Cardiac fibroblast (primary cell): Measurements from ENCODE around the gene NKX2-8.
"Not testable (repeated sequence)": the region's sequence is repeated elsewhere in the genome, so short reads cannot be mapped to it uniquely, and the experiment has no call there.

Experiments
- DNase-seq, 2 donors: peaks; one replicate each; pipeline versions ENCODE4 v3.0.0 to v3.0.0-alpha.2; 2010; ENCODE audit warnings: low read depth in 2 of 2
- H3K4me3 ChIP-seq, 2 donors: replicated peaks in 1 of 2; 1 replicate in 1 of 2; 2 replicates in 1 of 2; pipeline ENCODE4 v1.5.1; 2011; ENCODE audit warnings: low read depth in 2 of 2, low read length in 2 of 2, mild to moderate bottlenecking in 2 of 2, moderate library complexity in 1 of 2
- CTCF ChIP-seq: IDR thresholded peaks from one replicate; pipeline ENCODE4 v1.5.1; 2011; ENCODE audit warnings: low read depth, mild to moderate bottlenecking, low read length, inconsistent platforms

Gene NKX2-8

GRCh38 chr14:36555998-36556743 is 26.2 kb downstream of the NKX2-8 start:
- no peak for DNase-seq
- H3K4me3 ChIP-seq, result no peak overlapping the region
- TF ChIP-seq CTCF, result no peak

GRCh38 chr14:36553656-36554260 is 28.7 kb downstream of the NKX2-8 start:
- no peak overlapping the region for H3K4me3 ChIP-seq
- DNase-seq, result peak; percentile 64 to 68
- peak; percentile 69 for TF ChIP-seq CTCF

- no peak for DNase-seq
These were observed 31.5 kb downstream of the NKX2-8 start for GRCh38 chr14:36550899-36551298.

GRCh38 chr14:36544280-36544679 is 38.1 kb downstream of the NKX2-8 start:
- not testable (repeated sequence) for DNase-seq, H3K4me3 ChIP-seq

More at GRCh38 chr14:36550899-36551298, 31.5 kb downstream of the NKX2-8 start:
- no peak overlapping the region for H3K4me3 ChIP-seq
- no peak for TF ChIP-seq CTCF

GRCh38 chr14:36538051-36538450 is 44.4 kb downstream of the NKX2-8 start:
- H3K4me3 ChIP-seq, result no peak overlapping the region
- no peak for DNase-seq
- no peak for TF ChIP-seq CTCF
